ENCODE measurements around the gene AMBRA1.

Gene AMBRA1

GRCh38 chr11:46505741-46506482 lies 87.9 kb downstream of the AMBRA1 start:
- FAIRE-seq, result no peak

- FAIRE-seq, result no peak
Observed at GRCh38 chr11:46504817-46505613, 88.8 kb downstream of the AMBRA1 start.

- FAIRE-seq, result no peak
Observed at GRCh38 chr11:46499821-46500220, 94.0 kb downstream of the AMBRA1 start.

- no peak for FAIRE-seq
Observed at GRCh38 chr11:46498968-46499367, 94.9 kb downstream of the AMBRA1 start.

- no peak for FAIRE-seq
Observed at GRCh38 chr11:46498179-46498578, 95.6 kb downstream of the AMBRA1 start.

DNA sequence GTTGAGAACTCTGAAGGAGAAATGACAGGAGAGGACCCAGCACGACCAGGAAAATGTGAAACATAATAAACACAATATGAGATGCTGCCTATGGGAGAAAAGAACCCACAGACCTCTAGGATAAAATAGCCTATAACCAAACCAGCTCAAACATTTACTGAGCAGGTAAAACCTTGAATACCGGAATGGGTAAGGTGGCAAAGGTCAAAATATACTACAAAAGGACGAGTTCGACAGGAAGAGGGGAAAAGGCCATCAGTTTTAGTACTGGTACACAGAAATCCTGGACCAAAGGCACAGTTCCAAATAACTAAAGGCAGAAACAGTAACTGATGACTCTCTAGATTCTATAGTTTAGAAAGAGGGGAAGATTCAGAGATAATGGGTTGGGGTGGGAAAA lies 96.3 kb downstream of the AMBRA1 start:
- FAIRE-seq, result no peak

- FAIRE-seq, result no peak
Observed at GRCh38 chr11:46493791-46494190, 100.0 kb downstream of the AMBRA1 start.

DNA sequence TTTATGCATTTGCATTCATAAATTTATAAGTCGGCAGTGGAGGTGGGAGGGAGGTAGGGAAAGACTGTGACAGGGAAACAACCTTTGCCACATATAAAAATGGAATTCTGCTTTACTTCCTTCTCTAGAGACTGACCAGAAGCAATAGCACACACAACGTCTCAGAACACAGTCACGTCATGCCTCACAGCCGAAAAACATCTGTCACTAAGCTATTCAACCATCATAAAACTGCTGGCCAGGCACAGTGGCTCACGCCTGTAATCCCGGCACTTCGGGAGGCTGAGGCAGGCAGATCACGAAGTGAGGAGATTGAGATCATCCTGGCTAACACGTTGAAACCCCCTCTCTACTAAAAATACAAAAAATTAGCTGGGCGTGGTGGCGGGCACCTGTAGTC lies 101.3 kb downstream of the AMBRA1 start:
- FAIRE-seq, result no peak

- no peak for FAIRE-seq
Observed at GRCh38 chr11:46491661-46492330, 102.0 kb downstream of the AMBRA1 start.

DNA sequence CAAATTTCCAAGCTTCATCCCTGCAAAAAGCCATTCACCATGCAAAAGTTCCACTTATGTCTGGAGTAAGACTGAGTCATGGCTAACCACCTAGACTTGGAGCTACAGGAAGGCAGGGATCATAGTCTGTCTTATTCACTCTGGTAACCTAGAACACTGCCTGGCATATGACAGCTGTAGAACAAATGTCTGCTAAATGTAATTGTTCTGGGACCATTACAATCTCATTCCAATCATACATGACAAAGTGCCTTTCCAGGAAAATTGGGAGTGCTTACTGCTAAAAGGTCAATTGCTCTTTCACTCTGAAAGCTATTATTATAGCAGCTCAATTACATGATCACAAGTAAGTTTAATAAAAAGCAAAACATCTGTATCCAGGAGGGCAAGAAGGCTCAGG lies 103.2 kb downstream of the AMBRA1 start:
- no peak for FAIRE-seq

DNA sequence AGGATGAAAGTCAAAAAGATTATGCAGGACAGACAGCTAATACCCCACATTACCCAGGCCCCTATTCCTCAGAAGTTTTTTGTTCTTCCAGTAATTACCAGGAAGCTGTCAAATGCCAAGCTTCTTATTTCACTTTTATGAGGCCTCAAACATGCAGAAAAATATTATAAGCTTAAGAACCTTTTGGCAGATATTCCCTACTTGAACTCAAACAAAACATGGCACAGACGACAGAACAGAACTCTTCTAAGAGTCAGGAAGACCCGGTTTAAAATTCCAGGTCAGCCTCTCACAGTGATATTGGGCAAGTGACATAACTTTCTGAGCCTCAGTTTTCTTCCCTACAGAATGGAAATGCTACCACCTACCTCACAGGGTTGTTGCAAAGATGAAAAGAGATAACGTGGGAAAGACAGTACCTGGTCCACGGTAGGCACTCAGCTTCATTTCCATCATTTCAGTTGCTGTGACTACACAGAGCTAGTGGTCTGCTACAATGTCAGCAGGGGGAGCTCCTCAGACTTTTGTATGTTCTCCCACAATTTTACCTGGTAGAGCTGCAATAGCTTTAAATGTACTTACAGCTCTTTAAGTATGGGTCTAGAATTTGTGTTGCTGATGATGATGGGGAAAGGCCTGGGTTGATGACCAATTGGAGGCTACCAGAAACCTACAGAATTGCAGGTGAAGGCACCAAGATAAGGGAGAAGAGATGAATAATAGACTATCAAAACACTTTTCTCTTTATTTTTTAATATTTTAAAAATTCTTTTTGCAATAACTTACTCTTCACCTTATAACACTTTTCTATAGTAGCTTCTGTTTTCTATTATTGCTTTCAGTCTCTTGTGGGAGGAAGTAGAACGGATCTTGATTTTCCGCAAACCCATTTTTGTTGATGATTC lies 103.9 kb downstream of the AMBRA1 start:
- peak; percentile 66 for FAIRE-seq

GRCh38 chr11:46485856-46486443 lies 107.9 kb downstream of the AMBRA1 start:
- no peak for FAIRE-seq

- no peak for FAIRE-seq
Observed at GRCh38 chr11:46484101-46484500, 109.7 kb downstream of the AMBRA1 start.

GRCh38 chr11:46480909-46481308 lies 112.9 kb downstream of the AMBRA1 start:
- FAIRE-seq, result no peak

DNA sequence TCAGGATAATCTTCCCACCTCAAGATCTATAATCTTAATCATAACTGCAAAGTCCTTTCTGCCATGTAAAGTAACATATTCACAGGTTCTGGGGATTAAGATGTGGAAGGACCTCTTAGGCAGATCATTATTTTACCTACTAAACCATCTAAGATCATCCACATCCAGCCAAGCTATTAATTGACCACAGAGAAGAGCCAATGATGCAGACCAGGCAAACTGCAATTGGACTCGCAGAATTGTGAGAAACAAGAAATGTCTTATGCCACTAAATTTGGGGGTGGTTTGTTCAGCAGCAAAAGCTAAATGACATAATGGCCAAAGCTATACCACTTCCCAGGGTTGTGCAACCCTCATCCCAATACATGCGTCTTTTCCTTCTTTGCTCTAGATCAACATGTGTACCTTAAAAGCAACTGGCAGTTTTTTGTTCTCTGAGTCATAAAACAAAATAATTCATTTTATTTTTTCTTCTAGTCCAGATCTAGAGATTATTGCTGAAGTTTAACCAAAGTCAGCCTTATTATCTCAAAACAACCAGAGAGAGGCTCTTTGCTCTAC lies 113.6 kb downstream of the AMBRA1 start:
- FAIRE-seq, result no peak

- FAIRE-seq, result no peak
Observed at GRCh38 chr11:46479601-46480000, 114.2 kb downstream of the AMBRA1 start.

DNA sequence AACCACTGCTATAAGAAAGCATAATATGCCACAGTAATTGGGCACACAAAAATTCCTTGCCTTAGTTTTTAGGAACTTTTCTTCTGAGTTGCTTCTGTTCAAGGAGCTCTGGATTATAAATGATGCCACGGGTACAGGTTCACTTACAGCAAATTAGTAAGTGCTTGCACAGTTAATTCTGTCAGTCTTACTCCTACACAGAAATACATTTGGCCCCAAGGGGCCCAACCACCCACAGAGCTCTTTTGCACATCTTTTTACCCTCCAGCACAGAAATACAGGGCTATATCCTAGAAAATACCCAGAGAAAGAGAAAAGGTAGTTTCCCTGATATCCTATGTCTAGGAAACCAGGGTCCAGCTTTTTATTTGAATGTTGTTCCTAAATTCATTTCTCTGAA lies 115.6 kb downstream of the AMBRA1 start:
- no peak for FAIRE-seq

DNA sequence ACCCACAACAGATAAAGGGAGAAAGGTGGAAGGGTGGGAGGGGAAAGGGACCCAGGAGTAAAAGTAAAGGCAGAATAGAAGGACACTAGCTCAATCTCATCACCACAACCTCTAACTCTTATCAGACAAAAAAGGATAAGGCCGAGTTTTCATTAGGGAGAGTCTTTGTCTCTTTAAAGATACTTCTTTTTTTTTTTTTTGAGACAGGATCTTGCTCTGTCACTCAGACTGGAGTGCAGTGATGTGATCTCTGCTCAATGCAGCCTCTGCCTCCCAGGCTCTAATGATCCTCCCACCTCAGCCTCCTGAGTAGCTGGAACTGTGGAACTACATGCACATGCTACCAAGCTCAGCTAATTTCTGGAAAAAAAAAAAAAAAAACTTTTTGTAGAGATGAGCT lies 116.7 kb downstream of the AMBRA1 start:
- FAIRE-seq, result no peak

DNA sequence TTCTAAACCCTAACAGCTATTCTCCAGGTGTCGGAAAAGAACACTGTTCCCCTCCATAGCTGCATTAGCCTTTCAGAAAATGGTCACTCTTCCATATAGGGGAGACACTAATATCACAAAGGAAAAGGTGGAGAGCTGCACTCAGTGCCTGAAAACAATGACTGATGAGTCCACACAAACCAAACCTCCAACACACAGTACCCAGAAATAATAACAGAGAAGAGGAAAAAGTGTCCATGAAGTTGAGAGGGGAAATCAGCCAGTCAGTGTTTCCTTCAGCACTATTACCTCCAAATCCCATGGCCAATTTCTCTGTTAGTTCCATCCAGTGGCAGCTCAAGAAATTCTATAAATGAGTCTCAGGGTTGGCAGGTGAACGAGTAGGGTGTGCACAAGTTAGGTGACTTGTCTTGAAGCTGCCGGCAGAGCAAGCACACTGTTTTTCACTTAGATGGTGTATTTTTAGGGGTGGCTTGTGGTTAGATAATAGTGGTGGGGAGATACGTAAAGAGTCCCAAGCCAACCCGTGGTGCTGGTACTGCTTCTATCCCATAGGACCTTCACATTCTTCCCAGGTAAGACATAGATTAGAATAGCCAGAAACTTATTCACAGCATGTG lies 117.8 kb downstream of the AMBRA1 start:
- FAIRE-seq, result no peak

DNA sequence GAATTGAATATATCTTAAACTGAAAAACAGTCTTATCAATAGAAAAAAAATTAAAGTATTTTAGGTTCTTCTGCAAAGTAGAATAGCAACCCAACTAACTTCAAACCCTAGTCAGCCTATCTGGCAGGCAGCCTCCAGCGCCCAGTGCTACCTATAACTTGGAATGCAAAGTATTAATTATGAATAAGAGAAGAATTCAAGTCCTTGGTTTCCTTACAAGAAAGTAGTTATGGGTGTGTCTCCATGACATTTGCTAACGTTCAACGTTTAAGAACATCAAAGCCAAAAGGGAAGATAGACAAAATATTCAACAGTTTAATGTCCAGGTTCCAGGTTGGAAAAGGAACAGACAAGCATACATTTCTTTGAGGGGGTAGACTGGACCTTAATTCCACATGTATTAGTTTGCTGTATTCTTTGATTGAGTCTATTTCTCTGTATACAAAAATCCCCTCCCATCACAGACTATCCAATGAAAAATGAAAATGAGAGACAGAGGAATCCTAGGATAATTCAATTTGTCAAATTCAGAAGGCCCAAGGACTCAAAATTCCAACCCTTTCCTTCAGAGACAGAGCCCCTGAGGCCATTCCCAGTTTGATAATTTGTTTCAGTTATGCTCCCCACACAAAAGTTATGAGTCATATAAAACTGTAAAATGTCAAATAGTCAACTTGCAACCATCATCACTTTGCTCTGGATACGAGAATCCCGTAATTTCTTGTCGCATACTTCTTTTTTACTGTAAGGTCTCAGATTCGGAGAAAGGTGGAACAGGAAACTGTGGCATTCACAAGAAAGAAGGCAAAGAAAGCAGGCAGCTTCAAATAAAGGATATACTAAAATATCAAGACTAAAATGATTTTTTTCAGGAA lies 118.5 kb downstream of the AMBRA1 start:
- FAIRE-seq, result no peak

GRCh38 chr11:46472662-46472994 lies 121.2 kb downstream of the AMBRA1 start:
- FAIRE-seq, result no peak

Measured in G401.6 (cell line).